ENCODE data around the gene FOXL3. TPM values are rescaled to one million over a fixed set of nuclear protein-coding genes. Genes with fewer than 3 reads are reported as not detected.

Gene FOXL3
- not detected in 5 replicates for total RNA-seq (2022; extraction: Qiagen RNA extraction)

GRCh38 chr7:289756-290553 is at the start of gene FOXL3:
Gene FOXL3 (plus strand): TSS chr7:290170. CDS start chr7:290170, 0 bp downstream.

Other genes with a start within 250 kb of the FOXL3 start
- gene FAM20C, start 97.6 kb upstream of the FOXL3 start, total RNA-seq (2022; extraction: Qiagen RNA extraction), result 37.7 to 51.4 TPM (median 49.1 TPM) in 5 replicates
- 30.2 to 36.4 TPM (median 35.7 TPM) in 5 replicates for gene PDGFA, start 229.7 kb downstream of the FOXL3 start, total RNA-seq (2022; extraction: Qiagen RNA extraction)

Measured in A549 treated with AZD2906 at 1 μM for 4 hours (cell line).